Mammary epithelial cell (primary cell): ENCODE measurements around the gene MAP4K4.

Experiments
- EZH2 ChIP-seq: IDR thresholded peaks from 2 replicates; pipeline ENCODE4 v1.6.1; 2012; ENCODE audit warnings: low read length, inconsistent platforms, borderline replicate concordance
- TF ChIP-seq, protein P1 (sequence below), 2 donors: IDR thresholded peaks in 1 of 2; conservative IDR thresholded peaks in 1 of 2; 2 replicates each; pipeline ENCODE4 v1.5.1; 2011 to 2012; ENCODE audit warnings: inconsistent platforms in 2 of 2, low read length in 2 of 2, mild to moderate bottlenecking in 2 of 2, control low read depth in 1 of 2, low read depth in 1 of 2; ENCODE audit not compliant: insufficient read depth in 1 of 2; ENCODE audit errors: extremely low read depth in 1 of 2

DNA sequence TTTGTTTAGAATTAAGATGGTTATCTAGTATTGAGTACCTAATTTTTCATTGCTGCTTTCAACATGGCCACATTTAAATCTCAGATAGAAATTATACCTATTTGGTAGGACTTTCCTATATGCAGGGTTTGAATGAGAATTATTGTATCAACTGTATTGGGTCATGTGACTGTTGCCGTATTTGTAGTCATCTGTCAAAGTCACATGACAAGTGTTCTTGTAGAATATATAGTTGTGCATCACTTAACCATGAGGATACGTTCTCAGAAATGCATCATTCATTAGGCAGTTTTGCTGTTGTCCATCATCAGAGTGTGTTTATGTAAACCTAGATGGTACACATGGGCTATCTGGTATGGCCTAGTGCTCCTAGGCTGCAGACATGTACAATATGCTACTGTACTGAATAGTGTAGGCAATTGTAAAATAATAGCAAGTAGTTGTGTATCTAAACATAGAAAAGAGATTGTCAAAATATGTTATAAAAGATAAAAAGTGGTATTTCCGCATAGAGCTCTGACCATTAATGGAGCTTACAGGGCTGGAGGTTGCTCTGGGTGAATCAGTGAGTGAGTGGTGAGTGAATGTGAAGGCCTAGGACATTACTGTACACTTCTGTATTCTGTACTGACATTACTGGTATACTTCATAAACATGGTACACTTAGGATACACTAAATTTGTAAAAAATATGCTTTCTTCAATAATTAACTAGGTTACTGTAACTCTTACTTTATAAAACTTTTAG lies 123.7 kb downstream of the MAP4K4 start:
- TF ChIP-seq, protein P1, sequence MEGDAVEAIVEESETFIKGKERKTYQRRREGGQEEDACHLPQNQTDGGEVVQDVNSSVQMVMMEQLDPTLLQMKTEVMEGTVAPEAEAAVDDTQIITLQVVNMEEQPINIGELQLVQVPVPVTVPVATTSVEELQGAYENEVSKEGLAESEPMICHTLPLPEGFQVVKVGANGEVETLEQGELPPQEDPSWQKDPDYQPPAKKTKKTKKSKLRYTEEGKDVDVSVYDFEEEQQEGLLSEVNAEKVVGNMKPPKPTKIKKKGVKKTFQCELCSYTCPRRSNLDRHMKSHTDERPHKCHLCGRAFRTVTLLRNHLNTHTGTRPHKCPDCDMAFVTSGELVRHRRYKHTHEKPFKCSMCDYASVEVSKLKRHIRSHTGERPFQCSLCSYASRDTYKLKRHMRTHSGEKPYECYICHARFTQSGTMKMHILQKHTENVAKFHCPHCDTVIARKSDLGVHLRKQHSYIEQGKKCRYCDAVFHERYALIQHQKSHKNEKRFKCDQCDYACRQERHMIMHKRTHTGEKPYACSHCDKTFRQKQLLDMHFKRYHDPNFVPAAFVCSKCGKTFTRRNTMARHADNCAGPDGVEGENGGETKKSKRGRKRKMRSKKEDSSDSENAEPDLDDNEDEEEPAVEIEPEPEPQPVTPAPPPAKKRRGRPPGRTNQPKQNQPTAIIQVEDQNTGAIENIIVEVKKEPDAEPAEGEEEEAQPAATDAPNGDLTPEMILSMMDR (conservative IDR thresholded peaks at IDR 0.05 in 1 of 2, IDR thresholded peaks at IDR 0.05 in 1 of 2; ENCODE audit: extremely low read depth in 1 of 2, insufficient read depth in 1 of 2, low read depth in 1 of 2, low read length in 2 of 2), result no peak
- no peak for TF ChIP-seq EZH2
